Suppressor macrophage treated with lipopolysaccharide for 4 hours (primary cell): ENCODE measurements around the gene SNX14.

ENCODE experiments used
- DNase-seq: peaks from one replicate; pipeline ENCODE4 v3.0.0-alpha.2; 2020

The SNX14 gene

GRCh38 chr6:85463621-85464259 is 129.9 kb downstream of the SNX14 start:
- DNase-seq = no peak

DNA sequence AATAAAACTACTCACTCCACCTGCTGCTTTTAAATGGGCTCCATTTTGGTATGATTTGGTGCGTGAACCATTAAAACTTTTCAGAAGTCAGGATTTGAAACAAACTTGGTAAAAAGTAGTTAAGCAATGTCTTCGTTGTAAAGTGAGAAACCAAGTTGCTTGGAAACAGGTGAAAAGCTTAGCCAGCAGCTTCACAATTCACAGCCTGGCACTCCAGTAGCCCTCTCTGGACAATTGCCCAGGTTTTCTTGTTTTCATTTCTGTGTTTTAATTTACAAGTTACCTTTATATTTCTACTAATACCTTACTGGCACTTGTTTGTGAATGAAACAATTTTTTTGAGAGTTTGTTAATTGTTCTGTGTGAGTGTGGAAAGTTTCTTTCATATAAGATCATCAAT is 131.0 kb downstream of the SNX14 start:
- DNase-seq = no peak

GRCh38 chr6:85461798-85462170 is 131.9 kb downstream of the SNX14 start:
- DNase-seq = no peak

DNA sequence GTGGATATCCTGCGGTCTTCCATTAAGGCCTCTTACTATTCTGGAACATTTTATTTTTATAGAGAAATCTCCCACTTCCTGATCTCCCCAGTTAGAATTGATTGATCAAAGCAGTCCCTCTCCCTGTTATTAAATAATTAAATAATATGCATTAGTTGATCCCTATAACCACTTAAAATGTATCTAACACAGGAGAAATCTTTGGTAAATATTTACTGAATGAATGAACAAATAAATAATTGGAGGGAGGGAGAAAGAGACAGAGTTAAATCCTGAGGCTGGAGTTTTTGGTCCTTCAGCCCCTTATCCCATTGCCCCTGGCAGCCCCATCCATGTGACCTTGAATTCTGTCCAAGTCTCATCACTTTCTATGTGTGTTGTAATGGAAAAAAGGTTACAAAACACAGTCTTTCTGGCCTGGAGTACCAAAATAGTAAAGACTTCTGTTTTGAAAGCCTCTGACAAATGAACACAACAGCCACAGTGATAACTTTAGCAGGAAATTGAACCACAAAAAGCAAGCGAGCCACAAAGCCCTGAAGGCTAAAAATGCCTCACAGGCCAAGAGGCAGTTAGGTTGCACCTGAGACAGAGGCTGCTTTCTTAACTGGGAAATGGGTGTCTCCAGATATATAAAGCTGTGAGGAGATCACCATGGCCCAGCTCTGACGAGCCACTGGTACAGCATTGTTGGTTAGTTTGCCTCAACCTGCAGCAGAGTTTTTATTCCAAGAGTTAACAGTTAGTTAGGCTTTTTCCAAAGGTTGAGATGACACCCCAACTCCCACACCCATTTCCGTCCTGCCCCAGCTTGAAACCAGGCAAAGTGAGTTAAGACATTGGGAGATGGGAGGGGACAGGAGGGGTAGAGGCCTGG is 132.5 kb downstream of the SNX14 start:
- DNase-seq = peak; percentile 40

DNA sequence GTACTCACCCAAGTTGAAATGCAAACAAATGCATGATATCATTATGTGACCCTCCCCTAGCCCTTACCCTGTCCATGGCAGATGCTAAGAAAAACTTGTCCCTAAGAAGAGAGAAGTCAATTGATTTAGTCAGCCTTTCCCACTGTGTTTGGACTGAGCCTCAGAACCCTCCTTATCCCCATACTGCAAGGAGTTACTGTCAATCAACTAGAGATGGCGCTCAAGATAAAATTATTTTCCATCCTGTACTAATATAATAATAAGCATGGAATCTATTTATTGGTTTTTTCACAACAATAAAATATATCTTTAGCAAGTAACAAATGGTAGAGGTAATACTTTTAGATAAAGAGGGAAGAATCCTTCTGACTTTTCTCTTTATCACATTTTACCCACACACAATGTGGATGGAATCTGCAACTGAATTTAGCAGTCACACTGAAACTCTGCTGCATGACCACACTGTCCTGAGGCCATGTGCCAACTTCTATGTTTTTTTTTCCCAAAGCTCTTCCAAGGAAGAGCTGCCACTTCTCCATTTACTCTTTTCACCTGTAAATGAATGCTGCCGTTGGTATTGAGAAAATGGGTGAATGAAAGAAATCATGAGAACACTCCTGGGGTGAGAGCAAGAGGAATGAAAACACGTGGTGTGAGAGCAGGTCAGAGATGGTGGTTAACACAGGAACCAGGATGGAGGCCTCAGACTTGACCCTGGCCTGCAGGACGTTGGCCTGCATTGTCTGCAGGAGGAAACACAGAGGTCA is 133.3 kb downstream of the SNX14 start:
- no peak for DNase-seq

- DNase-seq = no peak
Observed at GRCh38 chr6:85459224-85459901, 134.3 kb downstream of the SNX14 start.

DNA sequence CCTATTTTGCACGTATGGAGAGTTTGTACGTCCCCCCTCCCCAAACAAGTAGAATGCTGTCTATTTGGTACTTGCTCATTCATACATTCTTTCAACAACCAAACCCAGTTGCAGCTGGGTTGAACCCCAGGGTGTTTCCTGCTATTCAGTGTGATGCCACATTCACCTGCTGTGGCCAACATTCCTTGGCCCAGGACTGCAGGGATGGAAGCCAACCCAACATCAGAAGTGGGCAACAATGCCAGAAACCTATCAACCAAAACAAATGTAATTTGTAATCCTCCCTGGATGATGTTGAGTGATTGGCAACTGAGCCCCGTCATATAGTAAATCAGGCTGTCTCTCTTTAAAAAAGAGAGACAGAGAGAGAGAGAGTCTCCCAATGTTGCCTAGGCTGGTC is 134.9 kb downstream of the SNX14 start:
- no peak for DNase-seq

GRCh38 chr6:85458184-85458583 is 135.5 kb downstream of the SNX14 start:
- DNase-seq = no peak

DNA sequence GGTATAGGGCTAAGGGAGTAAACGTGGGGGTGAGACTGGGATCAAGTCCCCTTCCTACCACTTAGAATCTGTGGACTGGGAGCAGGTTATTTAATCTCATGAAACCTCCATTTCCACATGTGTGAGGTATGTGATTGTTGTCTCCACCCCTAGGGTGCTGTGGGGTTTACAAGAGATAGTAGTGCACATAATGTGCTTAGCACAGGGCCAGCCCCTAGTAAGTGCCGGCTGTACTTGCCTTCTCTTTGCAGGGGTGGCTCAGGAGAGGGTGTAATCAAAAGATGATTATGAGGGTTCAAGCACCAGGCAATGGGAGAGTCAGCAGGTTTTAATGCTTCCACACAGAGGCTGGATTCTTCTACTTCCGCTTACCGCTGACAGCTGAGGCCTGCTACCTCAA is 136.9 kb downstream of the SNX14 start:
- DNase-seq = no peak
